SK-N-SH treated with all-trans-retinoic acid at 6 μM for 48 hours (cell line): ENCODE measurements around the gene RASA2.

Experiments used
- ATAC-seq: fragments of 200-7000 bp; cut with Tn5 transposase; 3 replicates; pipeline ENCODE4 v1.9.1; 2020; ENCODE audit warnings: mild to moderate bottlenecking, moderate library complexity
- BACH2 ChIP-seq: fragments of 250-450 bp; sonication (Bioruptor Pico); IDR thresholded peaks from 2 replicates; pipeline ENCODE4 v1.9.0; 2021; ENCODE audit warnings: mild to moderate bottlenecking, borderline replicate concordance
- CSDC2 ChIP-seq: fragments of 250-450 bp; sonication (Bioruptor Pico); IDR thresholded peaks from 2 replicates; pipeline ENCODE4 v1.5.0; 2020; ENCODE audit warnings: mild to moderate bottlenecking, moderate library complexity
- ESRRG ChIP-seq: fragments of 250-450 bp; sonication (Bioruptor Pico); IDR thresholded peaks from 2 replicates; pipeline ENCODE4 v1.6.1; 2021; ENCODE audit warnings: mild to moderate bottlenecking
- GLIS3 ChIP-seq: fragments of 250-450 bp; sonication (Bioruptor Pico); IDR thresholded peaks from 2 replicates; pipeline ENCODE4 v1.5.0; 2020; ENCODE audit warnings: mild to moderate bottlenecking, moderate library complexity
- ISL1 ChIP-seq: fragments of 250-450 bp; sonication (Bioruptor Pico); IDR thresholded peaks from 2 replicates; pipeline ENCODE4 v2.1.2; 2022; ENCODE audit warnings: mild to moderate bottlenecking, moderate library complexity
- OSR1 ChIP-seq: fragments of 250-450 bp; sonication (Bioruptor Pico); IDR thresholded peaks from 2 replicates; pipeline ENCODE4 v1.8.0; 2022; ENCODE audit warnings: moderate library complexity, mild to moderate bottlenecking, inconsistent platforms
- PPARA ChIP-seq: fragments of 250-450 bp; sonication (Bioruptor Pico); IDR thresholded peaks from 2 replicates; pipeline ENCODE4 v1.5.0; 2020; ENCODE audit warnings: mild to moderate bottlenecking, borderline replicate concordance
- RARB ChIP-seq: fragments of 250-450 bp; sonication (Bioruptor Pico); IDR thresholded peaks from 2 replicates; pipeline ENCODE4 v1.8.0; 2021; ENCODE audit warnings: mild to moderate bottlenecking, moderate library complexity
- SNAI2 ChIP-seq: fragments of 250-450 bp; sonication (Bioruptor Pico); IDR thresholded peaks from 2 replicates; pipeline ENCODE4 v1.5.0; 2020; ENCODE audit warnings: mild to moderate bottlenecking, moderate library complexity
- TCF4 ChIP-seq: fragments of 250-450 bp; sonication (Bioruptor Pico); IDR thresholded peaks from 2 replicates; pipeline ENCODE4 v1.8.0; 2021; ENCODE audit warnings: mild to moderate bottlenecking, moderate library complexity, borderline replicate concordance
- TOX ChIP-seq: fragments of 250-450 bp; sonication (Bioruptor Pico); IDR thresholded peaks from 2 replicates; pipeline ENCODE4 v1.8.0; 2021; ENCODE audit warnings: mild to moderate bottlenecking, moderate library complexity, borderline replicate concordance
- TSHZ2 ChIP-seq: fragments of 250-450 bp; sonication (Bioruptor Pico); IDR thresholded peaks from 2 replicates; pipeline ENCODE4 v1.5.0; 2020; ENCODE audit warnings: mild to moderate bottlenecking, moderate library complexity
- ZC3H10 ChIP-seq: fragments of 250-450 bp; sonication (Bioruptor Pico); IDR thresholded peaks from 2 replicates; pipeline ENCODE4 v1.5.1; 2021; ENCODE audit warnings: mild to moderate bottlenecking, moderate library complexity
- ZFP3 ChIP-seq: fragments of 250-450 bp; sonication (Bioruptor Pico); IDR thresholded peaks from 2 replicates; pipeline ENCODE4 v1.5.0; 2020; ENCODE audit warnings: mild to moderate bottlenecking, moderate library complexity
- ZNF70 ChIP-seq: fragments of 450-650 bp; formaldehyde crosslinking; IDR thresholded peaks from 2 replicates; pipeline ENCODE4 v1.5.0; 2020; ENCODE audit warnings: mild to moderate bottlenecking, moderate library complexity
- ZNF8 ChIP-seq: fragments of 450-650 bp; formaldehyde crosslinking; IDR thresholded peaks from 2 replicates; pipeline ENCODE4 v1.5.0; 2020; ENCODE audit warnings: mild to moderate bottlenecking, moderate library complexity
- TF ChIP-seq, protein P1 (sequence below): fragments of 250-450 bp; sonication (Bioruptor Pico); IDR thresholded peaks from 2 replicates; pipeline ENCODE4 v1.8.0; 2021; ENCODE audit warnings: low read depth, mild to moderate bottlenecking, moderate library complexity, borderline replicate concordance
- TF ChIP-seq, protein P2 (sequence below): fragments of 250-450 bp; sonication (Bioruptor Pico); IDR thresholded peaks from 2 replicates; pipeline ENCODE4 v1.8.0; 2020; ENCODE audit warnings: mild to moderate bottlenecking, moderate library complexity, borderline replicate concordance
- TF ChIP-seq, protein P3 (sequence below): fragments of 250-450 bp; sonication (Bioruptor Pico); IDR thresholded peaks from 2 replicates; pipeline ENCODE4 v1.5.1; 2021; ENCODE audit warnings: mild to moderate bottlenecking, moderate library complexity

RASA2 gene

GRCh38 chr3:141546586-141546985, 59.8 kb downstream of the RASA2 start:
- ATAC-seq, result no peak
- TF ChIP-seq RARB (CRISPR knock-in tag) (no peak), BACH2 (CRISPR knock-in tag) (no peak), PPARA (CRISPR knock-in tag) (no peak), TCF4 (CRISPR knock-in tag) (no peak), ZNF70 (CRISPR knock-in tag) (no peak), ESRRG (CRISPR knock-in tag) (no peak), TSHZ2 (no peak), OSR1 (CRISPR knock-in tag) (no peak), ZFP3 (CRISPR knock-in tag) (no peak), TOX (CRISPR knock-in tag) (no peak)
- TF ChIP-seq, protein P1, sequence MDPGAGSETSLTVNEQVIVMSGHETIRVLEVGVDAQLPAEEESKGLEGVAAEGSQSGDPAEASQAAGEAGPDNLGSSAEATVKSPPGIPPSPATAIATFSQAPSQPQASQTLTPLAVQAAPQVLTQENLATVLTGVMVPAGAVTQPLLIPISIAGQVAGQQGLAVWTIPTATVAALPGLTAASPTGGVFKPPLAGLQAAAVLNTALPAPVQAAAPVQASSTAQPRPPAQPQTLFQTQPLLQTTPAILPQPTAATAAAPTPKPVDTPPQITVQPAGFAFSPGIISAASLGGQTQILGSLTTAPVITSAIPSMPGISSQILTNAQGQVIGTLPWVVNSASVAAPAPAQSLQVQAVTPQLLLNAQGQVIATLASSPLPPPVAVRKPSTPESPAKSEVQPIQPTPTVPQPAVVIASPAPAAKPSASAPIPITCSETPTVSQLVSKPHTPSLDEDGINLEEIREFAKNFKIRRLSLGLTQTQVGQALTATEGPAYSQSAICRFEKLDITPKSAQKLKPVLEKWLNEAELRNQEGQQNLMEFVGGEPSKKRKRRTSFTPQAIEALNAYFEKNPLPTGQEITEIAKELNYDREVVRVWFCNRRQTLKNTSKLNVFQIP (CRISPR knock-in tag), result no peak
- TF ChIP-seq, protein P2, sequence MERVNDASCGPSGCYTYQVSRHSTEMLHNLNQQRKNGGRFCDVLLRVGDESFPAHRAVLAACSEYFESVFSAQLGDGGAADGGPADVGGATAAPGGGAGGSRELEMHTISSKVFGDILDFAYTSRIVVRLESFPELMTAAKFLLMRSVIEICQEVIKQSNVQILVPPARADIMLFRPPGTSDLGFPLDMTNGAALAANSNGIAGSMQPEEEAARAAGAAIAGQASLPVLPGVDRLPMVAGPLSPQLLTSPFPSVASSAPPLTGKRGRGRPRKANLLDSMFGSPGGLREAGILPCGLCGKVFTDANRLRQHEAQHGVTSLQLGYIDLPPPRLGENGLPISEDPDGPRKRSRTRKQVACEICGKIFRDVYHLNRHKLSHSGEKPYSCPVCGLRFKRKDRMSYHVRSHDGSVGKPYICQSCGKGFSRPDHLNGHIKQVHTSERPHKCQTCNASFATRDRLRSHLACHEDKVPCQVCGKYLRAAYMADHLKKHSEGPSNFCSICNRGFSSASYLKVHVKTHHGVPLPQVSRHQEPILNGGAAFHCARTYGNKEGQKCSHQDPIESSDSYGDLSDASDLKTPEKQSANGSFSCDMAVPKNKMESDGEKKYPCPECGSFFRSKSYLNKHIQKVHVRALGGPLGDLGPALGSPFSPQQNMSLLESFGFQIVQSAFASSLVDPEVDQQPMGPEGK (CRISPR knock-in tag), result no peak

- ATAC-seq, result no peak
These were observed 61.0 kb downstream of the RASA2 start for GRCh38 chr3:141547791-141548190.

More at GRCh38 chr3:141547791-141548190, 61.0 kb downstream of the RASA2 start:
- no peak for TF ChIP-seq RARB (CRISPR knock-in tag)
- no peak for TF ChIP-seq ISL1
- TF ChIP-seq, protein P1 (CRISPR knock-in tag), result no peak
- TF ChIP-seq ZFP3 (CRISPR knock-in tag), result no peak
- no peak for TF ChIP-seq GLIS3
- no peak for TF ChIP-seq SNAI2 (CRISPR knock-in tag)
- no peak for TF ChIP-seq TSHZ2
- TF ChIP-seq ZC3H10 (CRISPR knock-in tag), result no peak
- TF ChIP-seq ZNF8 (CRISPR knock-in tag), result no peak
- no peak for TF ChIP-seq TCF4 (CRISPR knock-in tag)
- TF ChIP-seq, protein P3, sequence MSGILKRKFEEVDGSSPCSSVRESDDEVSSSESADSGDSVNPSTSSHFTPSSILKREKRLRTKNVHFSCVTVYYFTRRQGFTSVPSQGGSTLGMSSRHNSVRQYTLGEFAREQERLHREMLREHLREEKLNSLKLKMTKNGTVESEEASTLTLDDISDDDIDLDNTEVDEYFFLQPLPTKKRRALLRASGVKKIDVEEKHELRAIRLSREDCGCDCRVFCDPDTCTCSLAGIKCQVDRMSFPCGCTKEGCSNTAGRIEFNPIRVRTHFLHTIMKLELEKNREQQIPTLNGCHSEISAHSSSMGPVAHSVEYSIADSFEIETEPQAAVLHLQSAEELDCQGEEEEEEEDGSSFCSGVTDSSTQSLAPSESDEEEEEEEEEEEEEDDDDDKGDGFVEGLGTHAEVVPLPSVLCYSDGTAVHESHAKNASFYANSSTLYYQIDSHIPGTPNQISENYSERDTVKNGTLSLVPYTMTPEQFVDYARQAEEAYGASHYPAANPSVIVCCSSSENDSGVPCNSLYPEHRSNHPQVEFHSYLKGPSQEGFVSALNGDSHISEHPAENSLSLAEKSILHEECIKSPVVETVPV (CRISPR knock-in tag), result no peak
- TF ChIP-seq CSDC2, result no peak
